DND-41 (cell line): ENCODE measurements around the gene TNS1.

ENCODE experiments used
- CTCF ChIP-seq: IDR thresholded peaks from 2 replicates; pipeline ENCODE4 v1.5.1; 2012; ENCODE audit warnings: borderline replicate concordance, low read length, moderate library complexity, mild to moderate bottlenecking; ENCODE audit not compliant: poor library complexity, severe bottlenecking; ENCODE audit errors: extremely low read depth
- EZH2 ChIP-seq: IDR thresholded peaks from 3 replicates; pipeline ENCODE4 v1.6.1; 2012; ENCODE audit warnings: borderline replicate concordance, low read depth, mild to moderate bottlenecking, moderate library complexity, low read length, inconsistent platforms; ENCODE audit not compliant: severe bottlenecking

GRCh38 chr2:217952409-217952808 lies 50.4 kb downstream of the TNS1 start:
- no peak for TF ChIP-seq CTCF
- TF ChIP-seq EZH2 = no peak
